Stimulated activated CD4-positive, alpha-beta T cell treated with anti-CD3 and anti-CD28 coated beads, Interleukin-1b, Interleukin-23, amount 100 ng/mL, for 4 hours (primary cell): ENCODE measurements around the gene UNK.

Experiments
- DNase-seq, 2 donors: peaks; one replicate each; pipeline ENCODE4 v3.0.0-alpha.2; 2020; ENCODE audit warnings: low read depth in 2 of 2

Gene UNK

DNA sequence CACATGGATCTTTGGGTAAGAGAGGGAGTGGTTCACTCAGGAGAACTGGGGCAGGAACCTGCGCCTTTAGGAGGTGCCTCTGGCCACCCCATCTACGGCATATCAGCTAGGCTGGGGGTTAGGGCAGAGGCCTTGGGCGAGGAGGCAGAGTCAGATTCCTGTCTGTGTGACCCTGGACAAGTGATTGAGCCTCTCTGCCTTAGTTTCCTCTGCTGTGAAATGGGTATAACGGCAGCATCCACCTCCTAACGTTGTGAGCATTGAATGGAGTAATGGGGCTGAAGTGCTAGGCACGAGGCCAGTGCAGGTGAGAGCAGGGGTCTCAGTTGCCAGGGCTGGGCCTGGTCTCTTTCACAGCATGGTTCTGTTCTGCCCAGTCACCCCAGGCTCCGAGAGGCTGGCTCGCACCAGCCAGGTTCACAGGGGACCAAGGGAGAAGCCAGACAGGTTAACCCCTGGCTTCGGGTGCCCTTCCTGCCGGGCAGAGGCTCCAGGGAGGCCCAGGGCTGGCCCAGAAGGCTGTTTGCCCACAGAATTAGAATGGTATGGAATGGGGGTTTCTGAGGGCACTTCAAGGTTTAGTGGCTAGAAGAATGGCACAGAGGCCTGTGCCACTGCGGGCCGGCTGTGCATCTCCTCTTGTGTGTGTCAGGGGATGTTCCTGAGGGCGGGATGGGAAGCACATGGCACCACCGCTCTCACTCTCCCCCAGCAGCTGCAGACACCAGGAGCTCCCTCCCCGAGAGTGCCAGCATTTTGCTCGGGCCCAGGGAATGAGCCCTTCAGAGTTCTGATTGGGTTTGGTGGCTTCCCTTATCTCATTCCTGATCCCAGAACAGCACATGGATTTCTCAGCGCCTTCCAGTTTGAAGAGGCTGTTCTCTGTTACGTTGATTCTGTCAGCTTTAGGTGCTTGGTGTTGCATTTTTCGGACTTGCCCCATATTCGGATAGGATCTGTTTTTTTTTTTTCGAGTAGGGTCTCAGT is 35.8 kb downstream of the UNK start:
- DNase-seq: no peak

DNA sequence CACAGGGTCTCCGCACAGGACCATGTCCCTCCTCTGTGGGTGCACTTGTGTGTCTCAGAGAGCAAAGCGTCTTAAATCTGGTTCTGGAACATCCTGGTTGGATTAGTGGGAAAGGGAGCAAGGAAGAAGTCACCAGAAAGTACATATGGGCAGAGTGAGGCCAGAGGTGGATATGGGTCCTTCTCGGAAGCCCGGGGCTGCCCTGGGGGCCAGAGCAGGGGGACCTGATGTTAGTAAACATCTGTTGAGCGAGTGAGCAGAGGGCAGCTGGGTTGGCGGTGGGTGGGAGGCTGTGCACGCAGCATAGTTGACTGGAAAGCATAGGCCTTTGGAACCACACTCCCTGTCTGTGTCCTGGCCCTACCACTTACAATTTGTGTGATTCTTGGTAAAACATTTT is 36.9 kb downstream of the UNK start:
- DNase-seq: no peak

DNA sequence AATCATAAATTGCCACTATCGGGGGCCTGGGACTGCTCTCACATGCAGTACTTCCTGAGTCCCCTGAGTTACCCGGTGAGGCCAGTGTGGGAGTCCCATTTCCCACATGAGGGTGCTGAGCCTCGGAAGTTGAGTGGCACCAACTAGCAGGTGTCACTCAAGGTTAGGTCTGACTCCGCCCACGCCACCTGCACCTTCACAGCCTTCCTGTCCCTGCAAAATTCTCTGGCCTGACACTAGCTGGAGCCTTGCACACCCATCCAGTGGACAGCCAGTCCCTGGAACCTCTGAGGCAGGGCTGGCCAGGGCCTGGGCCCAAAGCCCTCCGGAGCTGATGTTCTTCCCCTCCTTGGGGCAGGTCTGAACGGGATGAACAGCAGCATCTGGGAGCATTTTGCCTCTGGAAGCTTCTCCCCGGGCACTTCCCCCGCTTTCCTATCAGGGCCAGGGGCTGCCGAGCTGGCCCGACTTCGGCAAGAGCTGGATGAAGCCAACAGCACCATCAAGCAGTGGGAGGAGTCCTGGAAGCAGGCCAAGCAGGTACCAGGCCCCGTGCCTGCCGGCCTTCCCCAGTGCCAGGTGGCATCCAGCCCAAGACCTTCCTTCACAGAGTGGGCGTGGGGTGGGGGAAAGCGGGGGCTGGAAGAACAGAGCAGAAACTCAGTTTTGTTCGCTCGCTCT is 37.7 kb downstream of the UNK start:
- no peak for DNase-seq

DNA sequence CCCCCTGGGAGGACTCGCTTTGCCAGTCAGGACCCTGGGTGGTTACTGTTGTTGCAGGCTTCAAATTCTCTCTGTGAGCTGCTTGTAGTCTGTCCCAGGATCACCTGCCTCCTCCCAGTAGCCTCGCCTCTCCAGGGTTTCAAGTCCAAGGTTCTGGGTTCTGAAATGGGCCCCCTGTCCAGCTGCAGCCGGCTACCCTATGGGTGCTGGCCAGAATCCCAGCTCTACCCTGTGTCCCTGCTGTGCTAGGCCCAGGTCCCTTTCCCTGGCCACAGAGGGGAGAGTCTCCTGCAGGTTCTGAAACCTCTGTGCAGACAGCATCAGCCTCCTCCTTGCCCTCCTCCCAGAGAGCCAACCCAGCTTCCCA is 38.2 kb downstream of the UNK start:
- DNase-seq: no peak

DNA sequence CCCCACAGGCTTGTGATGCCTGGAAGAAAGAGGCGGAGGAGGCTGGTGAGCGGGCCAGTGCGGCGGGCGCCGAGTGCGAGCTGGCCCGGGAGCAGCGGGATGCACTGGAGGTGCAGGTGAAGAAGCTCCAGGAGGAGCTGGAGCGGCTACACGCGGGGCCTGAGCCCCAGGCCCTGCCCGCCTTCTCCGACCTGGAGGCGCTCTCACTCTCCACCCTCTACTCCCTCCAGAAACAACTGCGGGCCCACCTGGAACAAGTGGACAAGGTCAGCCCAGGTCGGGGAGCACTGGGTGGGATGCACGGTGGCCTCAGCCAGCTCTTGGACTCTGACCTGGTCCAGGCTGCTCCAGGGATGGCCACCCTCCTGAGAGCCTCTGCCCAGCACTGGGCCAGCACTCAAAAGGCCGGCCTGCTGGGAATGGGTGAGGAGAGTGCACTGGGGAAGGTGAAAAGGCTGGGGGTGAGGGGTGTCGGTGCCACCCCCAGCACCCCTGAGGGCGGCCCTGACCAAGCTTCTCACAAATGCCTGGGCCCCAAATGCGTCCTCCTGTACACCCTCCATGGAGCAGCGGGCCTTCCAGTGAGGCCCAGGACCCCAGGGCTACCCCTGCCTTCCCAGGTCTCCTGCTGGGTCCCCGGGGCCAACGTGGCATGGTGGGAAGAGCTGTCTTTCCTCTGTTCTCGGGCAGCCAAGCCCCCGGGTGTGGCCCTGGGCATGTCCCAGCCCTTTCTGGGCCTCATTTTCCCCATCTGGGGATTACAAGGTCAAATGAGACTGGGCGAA is 38.8 kb downstream of the UNK start:
- DNase-seq: no peak

DNA sequence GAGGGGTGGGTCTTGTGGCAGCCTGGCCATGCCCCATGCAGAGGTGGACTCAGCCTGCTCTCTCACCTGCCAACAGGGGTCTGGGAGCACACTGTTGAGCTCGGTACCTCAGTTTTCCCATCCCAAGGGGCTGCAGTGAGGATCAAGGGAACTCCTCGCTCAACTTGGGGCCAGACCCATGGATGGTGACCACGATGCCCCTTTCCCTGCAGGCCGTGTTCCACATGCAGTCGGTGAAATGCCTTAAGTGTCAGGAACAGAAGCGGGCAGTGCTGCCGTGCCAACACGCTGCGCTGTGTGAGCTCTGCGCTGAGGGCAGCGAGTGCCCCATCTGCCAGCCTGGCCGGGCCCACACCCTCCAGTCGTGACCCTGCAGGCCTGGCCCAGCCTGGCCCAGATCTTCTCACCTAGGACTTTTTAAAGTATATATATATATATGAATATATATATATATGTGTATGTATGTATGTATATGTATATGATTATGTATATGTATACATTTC is 39.5 kb downstream of the UNK start:
- no peak for DNase-seq

DNA sequence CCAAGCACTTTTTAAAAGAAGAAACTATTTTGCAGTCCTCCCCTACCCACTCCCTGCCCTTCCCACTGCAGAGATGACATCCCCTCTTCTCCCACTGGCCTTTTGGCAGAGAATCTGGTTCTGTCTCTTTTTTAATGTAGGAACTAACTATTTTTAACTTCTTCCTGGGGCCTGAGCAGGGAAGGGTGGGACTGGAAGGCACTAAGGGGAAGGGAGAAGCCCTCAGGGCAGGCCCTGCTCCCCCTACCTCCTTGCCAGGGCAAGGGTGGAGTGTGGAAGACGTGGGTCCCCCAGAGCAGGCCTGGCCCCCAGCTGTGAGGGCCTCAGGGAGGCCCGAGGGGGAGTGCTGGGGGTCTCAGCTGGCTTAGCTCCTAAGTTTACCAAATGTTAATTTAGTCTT is 40.1 kb downstream of the UNK start:
- no peak for DNase-seq

DNA sequence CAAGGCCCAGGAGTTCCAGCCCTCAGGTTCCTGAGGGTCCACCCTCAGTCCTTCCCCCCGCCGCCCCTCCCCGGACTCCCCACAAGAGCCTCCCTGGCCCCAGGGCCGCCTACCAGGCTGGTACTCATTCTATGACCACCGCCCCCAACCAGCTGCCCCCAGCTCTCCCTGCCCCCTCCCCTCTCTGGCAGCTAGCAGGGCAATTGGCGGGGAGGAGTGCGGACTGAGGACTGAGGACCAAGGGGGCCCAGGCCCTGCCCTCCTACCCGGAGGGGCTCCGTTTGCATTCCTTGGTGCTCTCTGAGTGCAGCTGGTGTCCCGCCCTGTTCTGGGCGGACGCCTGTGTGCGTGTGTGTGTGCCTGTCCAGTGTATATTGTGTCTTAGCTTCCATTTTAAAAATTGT is 40.5 kb downstream of the UNK start:
- no peak for DNase-seq

DNA sequence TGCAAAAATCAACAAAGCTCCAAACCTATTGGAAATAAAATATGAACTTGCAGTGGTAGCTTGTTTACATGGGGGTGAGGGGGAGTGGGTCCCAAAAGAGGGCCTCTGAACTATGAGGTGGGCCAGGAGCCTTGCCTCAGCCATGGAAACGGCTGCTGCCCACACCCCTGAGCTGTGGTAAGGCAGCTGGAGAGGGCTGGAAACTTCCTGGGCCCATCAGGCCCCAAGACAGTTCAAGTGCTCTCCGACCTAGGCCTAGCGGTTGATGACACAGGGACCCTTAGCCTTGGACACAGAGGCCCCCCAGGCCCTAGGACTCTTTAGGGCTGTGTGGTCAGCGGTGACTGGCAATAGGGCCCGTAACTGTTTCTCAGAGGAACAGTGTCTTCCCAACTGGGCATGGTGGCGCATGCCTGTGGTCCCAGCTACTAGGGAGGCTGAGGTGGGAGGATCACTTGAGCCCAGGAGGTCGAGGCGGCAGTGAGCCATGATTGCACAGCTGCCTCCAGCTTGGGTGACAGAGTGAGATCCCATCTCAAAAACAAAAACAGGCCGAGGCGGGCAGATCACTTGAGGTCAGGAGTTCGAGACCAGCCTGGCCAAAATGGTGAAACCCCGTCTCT is 41.3 kb downstream of the UNK start:
- no peak for DNase-seq

DNA sequence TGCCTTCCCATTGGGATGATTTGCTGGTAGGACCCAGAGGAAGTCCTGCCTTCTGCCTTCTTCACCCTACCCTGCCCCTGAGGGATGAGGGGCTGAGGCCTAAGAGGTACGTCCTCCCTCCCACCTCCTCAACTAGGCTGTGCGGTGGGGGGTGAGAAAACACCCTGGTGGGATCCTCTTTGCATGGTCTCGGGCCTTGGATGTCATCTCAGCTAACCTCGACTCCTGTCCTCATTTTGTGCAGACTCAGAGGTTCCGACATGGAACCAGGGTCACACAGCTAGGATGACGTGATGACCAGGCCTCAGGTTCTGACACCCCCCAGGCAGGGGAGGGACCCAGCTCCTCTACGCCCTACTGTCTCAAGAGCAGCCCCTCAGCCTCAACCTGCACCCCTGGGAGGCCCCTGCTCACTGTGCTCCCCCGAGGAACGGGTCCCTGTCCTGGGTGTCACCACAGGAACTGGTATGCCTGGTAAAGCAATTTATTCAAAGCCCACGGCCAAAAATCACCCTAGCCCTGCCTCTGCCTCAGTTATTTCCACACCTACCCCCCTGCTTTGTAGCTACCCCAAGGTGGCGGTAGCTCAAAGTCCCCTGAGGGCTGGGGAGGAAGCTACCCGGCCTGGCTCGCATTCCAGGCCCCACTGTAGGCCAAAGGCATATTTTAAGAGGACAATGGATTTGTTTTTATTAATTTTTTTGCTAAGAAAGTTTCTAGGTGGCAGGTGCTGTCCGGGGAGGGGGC is 42.1 kb downstream of the UNK start:
- no peak for DNase-seq

DNA sequence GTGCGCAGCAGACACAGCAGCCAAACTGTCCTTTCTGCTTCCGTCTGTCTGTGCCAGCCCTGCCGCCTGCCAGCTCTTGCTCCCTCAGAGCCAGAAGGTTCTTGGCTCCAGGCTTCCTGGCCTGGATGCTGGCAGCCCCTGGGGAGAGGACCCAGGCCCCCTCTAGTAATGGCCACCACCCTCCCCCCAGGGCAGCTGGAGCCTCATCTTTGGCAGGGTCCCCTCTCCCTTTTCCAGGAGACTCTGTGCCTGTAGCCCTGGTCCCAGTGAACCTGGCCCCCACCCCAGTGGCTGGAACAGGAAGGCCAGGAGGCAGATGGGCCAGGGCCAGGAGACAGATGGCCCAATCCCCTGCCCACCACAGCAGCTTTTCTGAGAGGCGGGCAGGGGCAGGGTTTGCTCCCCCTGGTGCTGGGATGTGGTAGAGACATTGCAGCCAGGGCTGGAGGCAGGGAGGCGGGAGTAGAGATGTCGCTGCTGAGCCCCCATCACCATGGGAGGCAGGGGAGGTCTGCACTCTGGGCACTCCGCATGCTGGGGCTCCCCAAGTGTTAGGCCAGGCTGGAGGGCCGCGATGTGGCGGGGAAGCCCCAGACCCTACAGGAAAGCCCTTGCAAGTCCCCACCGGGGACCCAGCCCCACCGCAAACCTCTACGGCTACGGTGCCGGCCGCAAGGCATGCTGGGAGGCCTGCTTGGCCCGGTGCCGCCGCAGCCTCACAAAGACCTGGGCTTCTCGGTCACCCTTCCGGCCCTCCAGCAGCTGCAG is 42.9 kb downstream of the UNK start:
- DNase-seq: peak; percentile 56 to 64

DNA sequence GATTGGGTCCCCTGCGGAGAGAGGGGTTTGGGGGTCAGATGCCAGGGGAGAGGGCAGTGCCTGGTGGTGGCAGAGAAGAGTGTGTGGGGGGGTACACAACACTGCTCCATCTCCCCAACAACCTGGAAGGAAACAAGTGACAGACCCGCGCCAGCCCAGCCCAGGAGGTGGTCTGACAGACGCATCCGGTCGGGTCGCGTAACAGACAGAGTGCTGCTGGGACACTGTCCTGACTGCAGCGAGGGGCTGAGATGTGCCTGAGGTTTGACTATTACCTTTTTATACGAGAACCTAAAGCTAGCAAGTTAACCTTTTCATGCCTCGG is 43.4 kb downstream of the UNK start:
- no peak for DNase-seq

DNA sequence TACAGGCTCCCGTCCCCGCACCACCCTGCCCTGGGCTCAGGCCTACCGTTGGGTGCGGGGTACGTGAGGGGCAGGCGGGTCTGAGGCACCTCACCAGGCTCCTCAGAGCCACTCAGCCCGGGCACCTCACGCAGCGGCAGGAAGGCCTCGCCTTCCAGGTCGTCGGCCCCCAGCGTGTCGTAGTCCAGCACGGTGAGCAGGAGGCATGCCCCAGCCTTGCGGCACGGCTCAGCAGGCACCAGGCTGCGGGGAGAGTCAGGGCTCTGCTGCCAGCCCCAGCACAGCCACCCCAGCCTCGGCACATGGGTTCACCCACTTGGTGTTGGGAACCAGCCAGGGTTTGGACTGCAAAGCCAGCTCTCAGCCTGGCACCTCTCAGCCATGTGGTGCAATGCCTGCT is 44.1 kb downstream of the UNK start:
- no peak for DNase-seq

DNA sequence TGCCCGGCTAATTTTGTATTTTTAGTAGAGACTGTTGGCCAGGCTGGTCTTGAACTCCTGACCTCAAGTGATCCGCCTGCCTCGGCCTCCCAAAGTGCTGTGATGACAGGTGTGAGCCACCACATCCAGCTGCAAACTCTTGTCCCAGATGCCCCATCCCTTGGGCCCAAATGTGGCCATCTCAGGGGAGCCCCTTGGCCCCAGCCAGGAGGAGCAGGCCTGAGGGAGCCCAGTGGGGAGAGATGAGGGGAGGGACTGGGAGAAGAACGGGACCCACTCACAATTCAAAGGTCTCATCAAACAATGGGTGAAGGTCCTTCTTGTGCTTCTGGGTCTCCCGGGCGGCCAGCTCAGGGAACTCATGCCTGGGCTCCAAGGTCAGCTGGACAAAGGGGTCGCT is 45.1 kb downstream of the UNK start:
- DNase-seq: no peak

DNA sequence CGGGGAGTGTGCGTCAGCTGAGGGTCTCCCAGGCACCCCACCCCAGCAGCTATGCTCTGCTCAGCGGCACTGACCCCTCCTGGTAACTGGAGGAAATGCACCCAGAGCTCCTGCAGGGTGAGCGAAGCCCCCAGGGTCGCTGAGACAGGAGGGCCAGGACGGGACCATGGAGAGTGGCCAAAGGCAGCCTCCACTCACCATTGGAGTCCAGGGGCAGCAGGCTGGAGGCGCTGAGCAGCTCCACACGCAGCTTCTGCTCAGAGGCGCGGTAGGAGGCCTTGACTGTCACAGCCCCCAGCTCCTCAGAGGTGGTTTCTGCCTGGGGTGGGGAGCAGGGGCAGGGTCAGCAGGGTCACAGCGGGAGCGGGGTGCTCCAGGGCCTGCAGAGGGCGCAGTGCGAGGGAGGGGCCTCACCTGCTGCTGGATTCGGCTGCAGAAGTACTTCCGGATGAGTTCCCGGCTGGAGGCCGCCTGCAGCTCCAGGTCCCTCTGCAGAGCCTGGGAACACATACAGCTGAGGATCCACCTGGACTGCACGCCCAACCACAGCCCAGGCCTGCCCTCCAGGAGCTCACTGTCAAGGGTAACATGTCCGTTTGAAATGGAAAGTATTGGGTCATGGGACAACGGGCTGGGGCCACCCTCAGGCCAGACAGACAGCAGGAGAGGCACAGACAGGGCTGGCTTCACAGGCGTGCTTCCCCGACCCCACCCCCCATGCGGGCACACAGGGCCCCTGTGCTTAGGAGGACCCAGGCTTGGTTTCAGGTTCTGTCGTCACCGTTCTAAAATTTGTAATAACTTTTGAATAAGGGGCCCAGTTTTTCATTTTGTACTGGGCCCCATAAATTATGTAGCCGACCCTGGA is 45.8 kb downstream of the UNK start:
- DNase-seq: peak in 1 of 2 donors; percentile 38

DNA sequence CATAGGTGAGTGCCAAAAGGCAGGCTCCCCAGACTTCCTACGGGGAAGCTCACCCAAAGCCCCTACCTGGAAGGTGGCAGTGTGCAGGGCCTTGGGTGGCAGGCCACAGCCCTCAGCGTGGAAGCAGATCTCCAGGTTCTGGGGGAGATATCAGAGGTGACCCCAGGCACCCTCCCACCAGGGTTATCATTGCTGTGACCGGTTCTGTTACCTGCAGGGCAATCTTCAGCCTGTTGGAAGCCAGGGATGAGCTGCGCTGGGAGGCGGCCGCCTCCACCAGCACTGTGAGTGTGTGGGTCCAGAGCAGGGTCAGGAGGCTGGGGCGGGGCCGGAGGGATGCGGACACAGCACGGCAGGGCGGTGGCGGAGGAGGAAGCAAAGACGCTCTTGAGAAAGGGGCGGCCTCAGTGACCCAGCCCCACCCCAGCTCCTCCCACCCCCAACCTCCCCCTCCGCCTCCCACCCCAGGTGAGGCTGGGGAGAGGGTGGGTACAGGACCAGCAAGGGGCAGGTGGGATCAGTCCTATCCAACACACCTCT is 46.5 kb downstream of the UNK start:
- DNase-seq: no peak

DNA sequence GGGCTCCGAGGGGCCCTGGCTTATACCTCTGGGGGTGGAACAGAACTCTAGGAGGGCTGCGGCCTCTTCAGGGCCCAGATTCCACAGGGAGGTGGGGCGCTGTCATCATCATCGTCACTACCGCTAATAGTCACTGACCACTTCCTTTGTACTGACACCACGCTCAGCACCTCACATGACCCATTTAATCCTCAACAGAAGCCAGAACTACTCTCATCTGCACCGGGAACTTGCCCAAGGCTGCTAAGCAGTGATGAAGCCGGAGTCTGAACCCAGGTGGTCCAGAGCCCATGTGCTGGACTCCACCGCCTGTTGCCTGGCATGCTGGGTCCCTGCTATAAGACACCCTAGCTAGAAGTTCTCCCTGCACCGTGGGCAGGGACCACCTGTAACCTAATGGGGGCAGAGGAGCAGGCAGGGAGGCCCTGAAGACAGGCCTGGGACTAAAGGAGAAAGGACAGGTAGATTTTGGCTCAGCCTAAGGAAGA is 47.6 kb downstream of the UNK start:
- no peak for DNase-seq

DNA sequence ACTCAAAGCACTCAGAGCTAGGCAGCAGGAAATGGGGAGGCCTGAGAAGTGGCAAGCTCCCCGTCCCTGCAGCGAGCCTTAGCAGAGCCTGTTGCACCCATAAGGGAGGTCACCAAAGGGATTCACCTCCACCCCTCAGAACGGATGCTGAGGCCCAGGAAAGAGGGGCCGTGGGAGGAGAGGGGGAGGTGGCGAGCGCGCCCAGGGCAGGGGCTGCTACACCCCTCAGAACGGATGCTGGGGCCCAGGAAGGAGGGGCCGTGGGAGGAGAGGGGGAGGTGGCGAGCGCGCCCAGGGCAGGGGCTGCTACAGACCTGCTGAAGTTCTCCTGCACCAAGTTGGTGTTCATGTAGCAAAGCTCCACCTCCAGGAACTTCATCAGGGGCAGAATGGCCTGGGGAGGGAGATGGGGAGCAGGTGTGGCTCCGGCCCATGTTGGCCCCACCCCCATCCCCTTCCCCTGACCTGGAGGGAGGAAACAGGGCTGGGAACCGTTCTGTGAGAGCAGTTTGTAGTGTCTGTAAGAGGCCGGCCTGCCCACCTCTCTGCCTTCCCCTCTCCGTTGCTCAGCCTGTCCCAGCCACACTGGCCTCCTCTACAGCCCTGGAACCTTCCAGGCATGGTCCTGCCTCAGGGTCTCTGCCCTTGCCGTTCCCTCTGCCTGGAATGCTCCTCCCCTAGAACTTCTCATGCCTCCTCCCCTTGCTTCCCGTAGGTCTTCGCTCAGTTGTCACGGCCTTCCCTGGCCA is 48.2 kb downstream of the UNK start:
- no peak for DNase-seq
